OCI-LY1 (cell line): ENCODE data around the gene ISOC1.

ENCODE experiments used
- CTCF ChIP-seq: fragments of 200-600 bp; sonication (generic), shearing (Covaris generic); IDR thresholded peaks from 2 replicates; pipeline ENCODE4 v1.5.1; 2017; ENCODE audit warnings: mild to moderate bottlenecking, antibody characterized with exemption, low read length, moderate library complexity, mixed read lengths
- EZH2 ChIP-seq: fragments of 200-600 bp; sonication (generic), shearing (Covaris generic); IDR thresholded peaks from 2 replicates; pipeline ENCODE4 v1.8.0; 2017; ENCODE audit warnings: borderline replicate concordance, mixed run types, mild to moderate bottlenecking, antibody characterized with exemption, low read length, moderate library complexity, mixed read lengths

- TF ChIP-seq EZH2 (no peak), CTCF (no peak)
Observed at GRCh38 chr5:129118826-129119225, 24.3 kb downstream of the ISOC1 start.
